ENCODE data around the gene UGT1A8. TPM values are rescaled to one million over a fixed set of nuclear protein-coding genes. Genes with fewer than 3 reads are reported as not detected.

UGT1A8 gene
- total RNA-seq, 4 donors from 2014 or later, result 0.34 TPM; not detected in 3

DNA sequence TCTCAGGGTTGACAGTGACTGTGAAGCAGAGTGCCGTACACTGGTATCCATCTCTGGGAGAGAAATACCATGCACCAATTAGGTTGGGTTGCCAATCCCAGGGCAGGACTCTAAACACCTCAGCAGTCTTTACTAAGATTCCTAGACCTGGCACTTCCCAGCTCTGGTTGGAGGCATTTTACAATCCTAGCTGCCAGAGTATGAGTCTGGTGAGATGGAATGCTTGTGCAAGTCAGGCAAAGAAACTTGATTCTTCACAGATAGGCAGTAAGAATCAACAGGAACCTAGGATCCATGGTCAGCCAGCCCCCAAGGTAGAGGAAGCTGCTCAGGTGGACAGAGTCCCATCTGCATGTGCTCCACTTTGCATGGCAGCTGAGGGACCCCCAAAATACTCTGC is 89.3 kb downstream of the UGT1A8 start:
- Histone ChIP-seq H3K27me3 (no peaks in the 10 kb centered on the region), H3K27ac (peak overlapping the region; percentile 55 to 84 (median 77)), H3K36me3 (no peaks in the 10 kb centered on the region), H3K9me3 (no peaks in the 10 kb centered on the region), H3K4me1 (peaks cover 14 to 21% of the 10 kb centered on the region in 2 donors), H3K4me3 (replicated peaks in 1 of 3) (no peak overlapping the region)
- TF ChIP-seq, protein P1, sequence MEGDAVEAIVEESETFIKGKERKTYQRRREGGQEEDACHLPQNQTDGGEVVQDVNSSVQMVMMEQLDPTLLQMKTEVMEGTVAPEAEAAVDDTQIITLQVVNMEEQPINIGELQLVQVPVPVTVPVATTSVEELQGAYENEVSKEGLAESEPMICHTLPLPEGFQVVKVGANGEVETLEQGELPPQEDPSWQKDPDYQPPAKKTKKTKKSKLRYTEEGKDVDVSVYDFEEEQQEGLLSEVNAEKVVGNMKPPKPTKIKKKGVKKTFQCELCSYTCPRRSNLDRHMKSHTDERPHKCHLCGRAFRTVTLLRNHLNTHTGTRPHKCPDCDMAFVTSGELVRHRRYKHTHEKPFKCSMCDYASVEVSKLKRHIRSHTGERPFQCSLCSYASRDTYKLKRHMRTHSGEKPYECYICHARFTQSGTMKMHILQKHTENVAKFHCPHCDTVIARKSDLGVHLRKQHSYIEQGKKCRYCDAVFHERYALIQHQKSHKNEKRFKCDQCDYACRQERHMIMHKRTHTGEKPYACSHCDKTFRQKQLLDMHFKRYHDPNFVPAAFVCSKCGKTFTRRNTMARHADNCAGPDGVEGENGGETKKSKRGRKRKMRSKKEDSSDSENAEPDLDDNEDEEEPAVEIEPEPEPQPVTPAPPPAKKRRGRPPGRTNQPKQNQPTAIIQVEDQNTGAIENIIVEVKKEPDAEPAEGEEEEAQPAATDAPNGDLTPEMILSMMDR (IDR thresholded peaks at IDR 0.05), result no peak
- no peak for TF ChIP-seq POLR2A (IDR thresholded peaks at IDR 0.05)
- DNase-seq, result no peak
- 54 to 85% methylated on average over 1 of the region's 1 CpG for WGBS, 2 donors
- intact Hi-C loops (cut with DNase I), result no loop called here

DNA sequence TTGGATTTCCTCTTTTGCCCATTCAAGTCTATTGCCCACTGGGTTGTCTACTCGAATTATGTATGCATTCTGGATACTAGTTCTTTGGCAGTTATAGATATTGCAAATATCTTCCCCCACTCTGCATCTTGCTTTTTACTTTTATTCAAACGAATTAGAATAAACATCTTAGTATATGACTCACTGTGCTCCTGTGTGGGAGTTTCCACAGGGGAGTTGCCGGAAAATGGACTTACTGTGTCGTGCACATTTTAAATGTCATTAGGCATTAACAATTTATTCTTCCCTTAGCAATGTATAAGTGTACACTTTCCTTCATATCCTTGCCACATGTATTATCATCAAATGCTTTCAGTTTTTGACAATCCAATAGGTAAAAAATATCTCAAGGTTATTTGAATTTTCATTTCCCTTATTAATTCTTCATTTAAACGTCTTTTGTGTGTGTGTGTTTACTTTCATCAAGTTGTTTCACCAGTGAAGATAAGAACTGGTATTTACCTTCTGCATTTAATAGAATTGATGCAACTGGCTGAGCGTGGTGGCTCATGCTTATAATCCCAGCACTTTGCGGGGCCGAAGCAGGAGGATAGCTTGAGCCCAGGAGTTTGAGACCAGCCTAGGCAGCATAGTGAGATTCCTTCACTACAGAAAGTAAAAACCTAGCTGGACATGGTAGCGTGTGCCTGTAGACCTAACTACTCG is 90.7 kb downstream of the UGT1A8 start:
- Histone ChIP-seq H3K27ac (no peak overlapping the region), H3K27me3 (no peaks in the 10 kb centered on the region), H3K36me3 (no peaks in the 10 kb centered on the region), H3K9me3 (no peaks in the 10 kb centered on the region), H3K4me3 (replicated peaks in 1 of 3) (no peak overlapping the region), H3K4me1 (peaks cover 14 to 21% of the 10 kb centered on the region in 2 donors)
- 79 to 87% methylated on average over 10 of the region's 10 CpGs for WGBS, 2 donors
- TF ChIP-seq POLR2A (IDR thresholded peaks at IDR 0.05), result no peak
- TF ChIP-seq, protein P1 (IDR thresholded peaks at IDR 0.05), result no peak
- DNase-seq, result no peak
- intact Hi-C loops (cut with DNase I), result no loop called here

DNA sequence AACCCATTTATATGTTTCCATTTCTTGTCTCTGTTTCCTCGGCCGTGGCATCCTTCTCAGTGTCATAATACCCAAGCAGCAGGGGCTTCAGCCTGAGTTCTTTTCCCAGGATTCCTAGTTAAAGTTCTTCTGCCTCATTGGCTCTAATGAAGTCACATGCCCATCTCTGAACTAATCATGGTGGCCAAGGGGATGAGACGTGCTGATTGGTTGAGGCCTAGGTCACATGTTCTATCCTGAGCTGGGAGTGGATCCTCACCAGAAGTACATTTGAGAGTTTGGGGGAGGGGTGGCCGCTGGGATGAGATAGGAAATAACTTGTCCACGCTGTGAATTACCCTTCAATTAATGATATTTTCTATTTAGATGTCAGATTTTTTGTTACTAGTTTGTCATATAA is 91.5 kb downstream of the UGT1A8 start:
- peaks cover 14 to 21% of the 10 kb centered on the region in 2 donors for H3K4me1 ChIP-seq
- no peak for DNase-seq
- intact Hi-C loops (cut with DNase I), result no loop called here
- no peak overlapping the region for H3K4me3 ChIP-seq (replicated peaks in 1 of 3)
- no peaks in the 10 kb centered on the region for H3K9me3 ChIP-seq
- no peak for TF ChIP-seq POLR2A (IDR thresholded peaks at IDR 0.05)
- TF ChIP-seq, protein P1 (IDR thresholded peaks at IDR 0.05), result no peak
- no peak overlapping the region for H3K27ac ChIP-seq
- 80 to 88% methylated on average over 5 of the region's 5 CpGs for WGBS, 2 donors
- H3K27me3 ChIP-seq, result no peaks in the 10 kb centered on the region
- H3K36me3 ChIP-seq, result no peaks in the 10 kb centered on the region

DNA sequence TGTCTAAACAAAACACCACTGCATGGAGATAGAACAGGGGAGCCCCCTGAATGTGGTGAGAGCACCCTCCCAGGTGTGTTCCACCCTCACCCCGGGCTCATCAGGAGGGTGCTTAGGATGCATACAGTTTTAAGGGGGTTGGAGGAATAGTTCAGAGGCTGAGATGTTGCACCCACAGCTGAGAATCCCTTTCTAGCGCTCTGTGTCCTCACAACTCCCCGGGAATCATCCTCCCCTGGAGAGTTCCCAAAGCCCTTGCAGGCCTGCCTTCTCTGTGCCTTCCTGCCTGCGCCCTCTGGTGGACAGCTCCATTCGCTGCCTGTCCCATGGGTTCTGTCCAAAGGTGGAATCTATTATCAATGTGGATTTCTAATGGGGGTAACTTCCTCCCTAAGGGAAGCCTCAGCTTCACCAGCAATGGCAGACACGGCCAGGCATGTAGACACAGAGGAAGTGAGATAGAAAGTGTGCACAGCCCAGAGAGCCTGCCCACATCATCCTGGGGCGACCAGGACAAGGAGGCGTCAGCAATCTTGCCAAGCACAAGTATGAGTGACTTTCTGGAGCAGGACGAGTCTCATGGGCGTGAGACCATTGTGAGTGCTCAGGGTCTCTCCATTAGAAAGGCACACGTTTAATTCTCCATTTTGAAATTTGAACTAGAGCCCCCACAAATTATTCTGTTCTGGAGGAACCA is 94.0 kb downstream of the UGT1A8 start:
- WGBS, 2 donors, result 36 to 40% methylated on average over 10 to 11 of the region's 11 CpGs

More for the DNA sequence above, 94.0 kb downstream of the UGT1A8 start:
- intact Hi-C loops (cut with DNase I), result no loop called here
- H3K27ac ChIP-seq, result no peak overlapping the region
- H3K4me1 ChIP-seq, result peaks cover 5 to 8% of the 10 kb centered on the region in 2 donors
- no peaks in the 10 kb centered on the region for H3K36me3 ChIP-seq
- no peak overlapping the region for H3K4me3 ChIP-seq (replicated peaks in 1 of 3)
- no peaks in the 10 kb centered on the region for H3K9me3 ChIP-seq
- peak; percentile 87 to 94 for DNase-seq
- H3K27me3 ChIP-seq, result no peaks in the 10 kb centered on the region
- TF ChIP-seq, protein P1 (IDR thresholded peaks at IDR 0.05), result peak; percentile 74 to 90 (median 84)
- no peak for TF ChIP-seq POLR2A (IDR thresholded peaks at IDR 0.05)
